AG10803 (cell line): ENCODE results near the gene TAS2R20.

Source experiments
- DNase-seq: peaks from one replicate; pipeline ENCODE4 v3.0.0; 2010; ENCODE audit warnings: low read depth
- H3K4me3 ChIP-seq: 2 replicates; pipeline ENCODE4 v1.5.1; 2011; ENCODE audit warnings: mild to moderate bottlenecking, low read length, control low read depth
- TF ChIP-seq, protein P1 (sequence below): conservative IDR thresholded peaks from 2 replicates; pipeline ENCODE4 v1.5.1; 2011; ENCODE audit warnings: mild to moderate bottlenecking, low read length, control low read depth, inconsistent platforms

Gene TAS2R20

GRCh38 chr12:11022520-11022919 is 24.4 kb upstream of the TAS2R20 start, which contains the start of gene TAS2R19:
TAS2R19 (minus strand) TSS chr12:11022620; CDS start chr12:11022571, 49 bp downstream.
- TF ChIP-seq, protein P1, sequence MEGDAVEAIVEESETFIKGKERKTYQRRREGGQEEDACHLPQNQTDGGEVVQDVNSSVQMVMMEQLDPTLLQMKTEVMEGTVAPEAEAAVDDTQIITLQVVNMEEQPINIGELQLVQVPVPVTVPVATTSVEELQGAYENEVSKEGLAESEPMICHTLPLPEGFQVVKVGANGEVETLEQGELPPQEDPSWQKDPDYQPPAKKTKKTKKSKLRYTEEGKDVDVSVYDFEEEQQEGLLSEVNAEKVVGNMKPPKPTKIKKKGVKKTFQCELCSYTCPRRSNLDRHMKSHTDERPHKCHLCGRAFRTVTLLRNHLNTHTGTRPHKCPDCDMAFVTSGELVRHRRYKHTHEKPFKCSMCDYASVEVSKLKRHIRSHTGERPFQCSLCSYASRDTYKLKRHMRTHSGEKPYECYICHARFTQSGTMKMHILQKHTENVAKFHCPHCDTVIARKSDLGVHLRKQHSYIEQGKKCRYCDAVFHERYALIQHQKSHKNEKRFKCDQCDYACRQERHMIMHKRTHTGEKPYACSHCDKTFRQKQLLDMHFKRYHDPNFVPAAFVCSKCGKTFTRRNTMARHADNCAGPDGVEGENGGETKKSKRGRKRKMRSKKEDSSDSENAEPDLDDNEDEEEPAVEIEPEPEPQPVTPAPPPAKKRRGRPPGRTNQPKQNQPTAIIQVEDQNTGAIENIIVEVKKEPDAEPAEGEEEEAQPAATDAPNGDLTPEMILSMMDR, result no peak
- no peak within 1 kb of the TSS for H3K4me3 ChIP-seq
- no peak for DNase-seq

GRCh38 chr12:11016937-11017336 is 18.8 kb upstream of the TAS2R20 start:
- no peak for DNase-seq
- TF ChIP-seq, protein P1, result no peak

GRCh38 chr12:11015775-11016430 is 17.8 kb upstream of the TAS2R20 start:
- TF ChIP-seq, protein P1, result no peak
- no peak overlapping the region for H3K4me3 ChIP-seq
- DNase-seq, result no peak

More at GRCh38 chr12:11016937-11017336, 18.8 kb upstream of the TAS2R20 start:
- H3K4me3 ChIP-seq, result no peak overlapping the region

- DNase-seq, result no peak
- H3K4me3 ChIP-seq, result no peak overlapping the region
- TF ChIP-seq, protein P1, result no peak
Measured at GRCh38 chr12:11014234-11014633, 16.1 kb upstream of the TAS2R20 start.

DNA sequence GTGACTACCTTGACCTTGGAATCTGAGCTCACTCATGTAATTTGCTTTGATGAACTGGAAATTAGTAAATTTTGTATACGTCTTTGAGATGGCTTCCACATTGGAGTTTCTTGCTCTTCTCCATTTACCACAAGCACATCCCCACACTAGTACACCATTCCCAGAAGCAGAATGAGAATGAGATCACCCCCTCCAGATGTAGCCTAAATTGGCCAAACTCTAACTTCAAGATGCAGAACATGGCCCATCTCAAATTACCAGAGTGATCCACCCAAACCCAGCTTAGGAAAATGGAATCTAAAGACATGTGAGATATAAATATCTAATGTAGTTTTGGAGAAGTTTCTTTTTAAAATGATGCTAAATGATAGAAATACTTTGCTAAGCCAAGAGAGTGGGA is 9.5 kb upstream of the TAS2R20 start:
- H3K4me3 ChIP-seq, result no peak overlapping the region
- no peak for DNase-seq
- TF ChIP-seq, protein P1, result no peak

DNA sequence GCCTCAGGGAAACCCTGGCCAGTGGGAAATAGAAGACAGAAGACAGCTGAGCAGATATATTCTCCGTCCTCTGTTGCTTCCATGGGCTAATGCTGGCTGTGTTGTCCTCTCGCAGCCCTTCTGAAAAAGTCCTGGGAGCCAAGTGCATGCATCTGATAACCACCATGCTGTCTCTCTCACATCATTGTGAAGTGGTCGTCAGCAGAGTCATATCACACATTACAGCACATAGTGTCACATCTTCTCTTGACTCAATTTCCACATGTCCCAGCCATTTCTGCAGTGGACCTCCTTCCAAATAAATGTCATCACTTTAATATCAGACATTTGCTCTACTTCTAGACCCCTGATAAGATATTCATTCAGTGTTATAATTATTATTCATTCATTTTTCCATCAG is 3.8 kb downstream of the TAS2R20 start:
- TF ChIP-seq, protein P1, result no peak
- H3K4me3 ChIP-seq, result no peak overlapping the region
- DNase-seq, result no peak

DNA sequence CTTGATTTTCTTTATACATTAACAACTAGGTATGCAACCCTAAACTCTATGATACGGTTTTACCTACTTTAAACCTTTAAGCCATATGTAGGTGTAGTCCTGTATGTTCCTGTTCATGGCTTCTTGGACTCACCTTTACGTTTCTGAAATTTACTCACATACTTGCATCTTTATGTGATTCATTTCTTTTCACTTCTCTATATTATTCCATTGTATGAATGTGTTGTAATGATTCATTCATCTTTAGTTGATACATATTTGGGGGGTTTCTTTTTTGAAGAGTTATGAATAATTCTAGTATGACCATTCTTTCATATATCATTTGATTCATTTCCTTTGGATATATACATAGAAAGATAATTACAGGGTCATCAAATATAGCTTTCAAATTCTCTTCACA is 9.0 kb downstream of the TAS2R20 start:
- TF ChIP-seq, protein P1, result no peak
- H3K4me3 ChIP-seq, result no peak overlapping the region
- no peak for DNase-seq
